LHCN-M2 (cell line): ENCODE measurements around the gene FBXO42. TPM values are rescaled to one million over a fixed set of nuclear protein-coding genes. Genes with fewer than 3 reads are reported as not detected.
"Not testable (repeated sequence)": the region's sequence is repeated elsewhere in the genome, so short reads cannot be mapped to it uniquely, and the experiment has no call there.

Experiments used
- DNase-seq: peaks from one replicate; pipeline ENCODE4 v3.0.0-alpha.2; 2012; ENCODE audit warnings: low read depth
- total RNA-seq: library from RNA; depleted of rRNA; stranded (reverse); fragments of >200 nt; gene quantifications from 2 replicates; pipeline ENCODE4 v1.2.3, GENCODE V29; 2014

Gene FBXO42
- total RNA-seq, 1 experiment from 2014 or later: 14.5 TPM

- DNase-seq: no peak
These were observed 20.4 kb upstream of the FBXO42 start for GRCh38 chr1:16372535-16373285.

GRCh38 chr1:16371725-16372124, 19.4 kb upstream of the FBXO42 start:
- DNase-seq: no peak

- no peak for DNase-seq
These were observed 17.5 kb upstream of the FBXO42 start for GRCh38 chr1:16369821-16370220.

GRCh38 chr1:16367968-16368890, 15.9 kb upstream of the FBXO42 start:
- DNase-seq: peak; percentile 70

- peak; percentile 84 for DNase-seq
These were observed 15.1 kb upstream of the FBXO42 start for GRCh38 chr1:16367258-16367967.

GRCh38 chr1:16366722-16367257, 14.5 kb upstream of the FBXO42 start, which contains the start of gene SZRD1:
SZRD1 (plus strand) TSS chr1:16367242; CDS start chr1:16367258, 16 bp downstream.
- peak; percentile 99 for DNase-seq

GRCh38 chr1:16365146-16365498, 12.8 kb upstream of the FBXO42 start:
- DNase-seq: not testable (repeated sequence)

GRCh38 chr1:16356867-16357266, 4.6 kb upstream of the FBXO42 start:
- no peak for DNase-seq

GRCh38 chr1:16354619-16355018, 2.3 kb upstream of the FBXO42 start:
- DNase-seq: no peak

- no peak for DNase-seq
These were observed 709 bp upstream of the FBXO42 start for GRCh38 chr1:16352842-16353535.

GRCh38 chr1:16351456-16351993, 755 bp downstream of the FBXO42 start:
- no peak for DNase-seq

GRCh38 chr1:16349847-16350406, 2.4 kb downstream of the FBXO42 start:
- no peak for DNase-seq

GRCh38 chr1:16348414-16349182, 3.7 kb downstream of the FBXO42 start:
- DNase-seq: peak; percentile 71

GRCh38 chr1:16343276-16343675, 9.0 kb downstream of the FBXO42 start:
- DNase-seq: not testable (repeated sequence)

- no peak for DNase-seq
These were observed 9.8 kb downstream of the FBXO42 start for GRCh38 chr1:16342331-16343062.

- DNase-seq: no peak
These were observed 11.6 kb downstream of the FBXO42 start for GRCh38 chr1:16340673-16341072.

- DNase-seq: no peak
These were observed 13.3 kb downstream of the FBXO42 start for GRCh38 chr1:16338961-16339360.

GRCh38 chr1:16334655-16335340, 17.5 kb downstream of the FBXO42 start:
- no peak for DNase-seq
